AG20443 (cell line): ENCODE measurements around the gene NDOR1.

Source experiments
- DNase-seq: peaks from one replicate; pipeline ENCODE4 v3.0.0; 2012; ENCODE audit warnings: low spot score, mixed read lengths

The NDOR1 gene

DNA sequence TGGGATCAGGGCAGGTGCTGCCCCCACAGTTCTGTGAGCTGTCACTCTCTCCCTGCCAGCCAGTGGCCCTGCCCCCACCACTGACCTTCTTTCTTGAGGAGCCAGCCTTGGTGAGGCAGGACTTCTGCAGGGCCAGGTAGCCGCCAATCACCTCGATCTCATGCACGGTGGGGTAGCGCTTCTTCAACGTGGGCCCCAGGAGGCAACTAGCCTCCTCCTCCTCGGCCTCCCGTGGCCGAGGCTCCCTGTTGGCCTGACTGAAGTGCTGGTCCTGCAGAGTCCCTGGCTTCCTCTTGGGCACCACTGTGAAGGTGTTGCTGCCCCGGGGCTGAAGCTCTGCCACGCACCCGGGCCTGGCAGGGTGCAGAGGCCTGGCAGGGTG lies 6.6 kb upstream of the NDOR1 start:
- no peak for DNase-seq

DNA sequence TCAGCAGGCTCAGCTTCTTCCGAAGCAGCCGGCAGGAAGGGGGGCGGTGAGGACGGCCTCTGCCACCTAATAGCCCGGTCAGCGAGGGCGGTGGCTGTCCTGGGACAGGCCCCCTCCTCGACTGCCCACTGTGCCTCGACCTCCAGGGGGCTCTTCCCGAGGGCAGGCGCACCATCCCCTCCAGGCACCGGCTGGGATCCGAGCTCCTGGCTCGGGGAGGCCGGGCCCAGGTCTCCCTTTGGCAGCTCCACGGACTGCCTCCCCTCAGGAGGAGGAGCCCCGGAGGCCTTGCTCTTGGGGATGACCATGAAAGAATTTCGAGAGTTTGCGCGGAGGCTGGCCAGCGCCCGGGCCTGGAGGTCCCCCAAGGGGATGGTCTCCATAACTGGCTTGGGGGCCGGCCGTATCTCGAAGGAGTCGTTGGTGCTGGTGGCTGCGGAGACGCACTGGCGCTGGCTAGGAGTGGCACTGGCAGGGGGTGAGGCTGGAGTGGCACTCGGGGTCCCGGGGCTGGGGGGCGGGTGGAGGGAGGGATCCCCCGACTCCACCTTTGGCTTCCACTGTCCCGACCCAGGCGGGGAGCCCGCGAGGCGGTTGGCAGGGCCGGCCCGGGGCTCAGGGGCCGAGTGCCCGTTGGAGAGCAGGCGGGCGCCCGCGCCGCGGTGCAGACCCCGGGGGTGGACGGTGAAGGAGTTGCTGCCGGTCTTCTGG lies 5.9 kb upstream of the NDOR1 start:
- no peak for DNase-seq

DNA sequence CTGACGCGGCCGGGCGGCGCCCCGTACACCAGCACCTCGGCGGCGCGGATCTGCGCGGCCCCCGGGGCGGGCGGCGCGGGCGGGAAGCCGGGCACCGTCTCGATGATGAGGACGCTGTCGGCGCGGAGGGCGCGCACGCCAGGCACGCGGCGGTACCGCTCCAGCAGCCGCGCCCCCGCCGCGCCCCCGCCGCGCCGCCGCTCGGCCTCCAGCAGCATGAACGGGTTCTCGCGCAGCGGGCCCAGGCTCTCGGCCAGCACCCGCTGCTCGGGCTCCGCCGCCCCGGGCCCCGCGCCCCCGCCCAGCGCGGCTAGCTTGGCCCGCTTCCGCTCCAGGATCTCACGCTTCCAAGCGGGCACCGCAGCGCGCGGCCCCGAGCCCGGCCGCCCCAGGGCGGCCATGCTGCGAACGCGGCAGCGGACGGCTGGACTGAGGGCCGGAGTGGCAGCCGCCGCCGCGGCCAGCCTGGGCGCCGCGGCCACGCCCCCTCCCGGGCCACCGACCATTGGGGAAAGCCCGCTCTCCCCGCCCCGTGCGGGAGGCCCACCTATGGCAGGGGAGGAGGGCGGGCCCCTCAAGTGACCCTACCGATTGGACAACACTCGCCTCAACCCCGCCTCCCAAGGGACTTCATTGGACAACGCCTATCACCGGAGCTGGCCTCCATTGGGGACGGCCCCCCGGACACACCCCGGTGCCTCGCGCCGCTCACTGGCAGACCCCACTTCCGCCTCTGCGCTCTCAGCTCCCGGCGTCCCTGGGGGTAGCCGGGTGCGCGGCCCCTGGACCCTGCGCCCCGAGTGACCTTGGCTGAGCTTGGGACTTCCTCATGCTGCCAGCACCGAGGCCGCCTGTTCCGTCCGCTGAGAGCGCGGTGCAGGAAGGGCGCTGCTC lies 4.9 kb upstream of the NDOR1 start, which contains the start of gene TPRN:
TSS of gene TPRN (minus strand) at position 431 of the 894 bp plus-strand sequence. CDS start at position 401, 30 bp downstream.
- DNase-seq = peak; percentile 100

DNA sequence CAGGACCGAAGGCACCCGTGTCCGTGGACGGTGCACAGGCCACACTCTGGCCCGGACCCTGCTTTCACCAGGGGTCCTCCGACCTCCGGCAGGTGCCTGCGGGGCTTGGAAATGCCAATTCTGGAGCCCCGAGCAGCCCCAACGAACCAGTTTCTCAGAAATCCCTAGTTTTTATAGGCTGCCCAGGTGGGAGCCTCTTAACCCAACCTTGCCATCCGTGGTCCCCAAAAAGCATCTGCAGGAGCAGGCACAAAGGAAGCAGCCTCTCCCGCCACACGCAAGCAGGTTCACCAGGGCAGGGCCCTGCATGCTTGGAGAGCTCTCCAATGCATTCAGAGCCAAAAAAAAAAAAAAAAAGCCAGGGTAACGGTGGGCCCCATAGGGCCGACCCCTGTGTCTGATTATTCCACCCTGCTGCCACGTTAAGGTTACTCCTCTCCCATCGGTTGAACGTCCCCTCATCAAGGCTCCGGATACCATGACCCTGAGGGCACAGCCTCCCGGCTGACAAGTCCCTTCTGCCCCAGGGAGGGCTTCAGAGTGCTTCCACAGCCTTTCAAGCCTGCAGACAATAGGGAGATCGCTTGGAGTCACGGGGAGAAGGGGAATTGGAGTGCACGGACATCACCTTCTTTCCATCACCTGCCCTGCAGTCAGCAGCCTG lies 4.2 kb upstream of the NDOR1 start:
- DNase-seq = no peak

DNA sequence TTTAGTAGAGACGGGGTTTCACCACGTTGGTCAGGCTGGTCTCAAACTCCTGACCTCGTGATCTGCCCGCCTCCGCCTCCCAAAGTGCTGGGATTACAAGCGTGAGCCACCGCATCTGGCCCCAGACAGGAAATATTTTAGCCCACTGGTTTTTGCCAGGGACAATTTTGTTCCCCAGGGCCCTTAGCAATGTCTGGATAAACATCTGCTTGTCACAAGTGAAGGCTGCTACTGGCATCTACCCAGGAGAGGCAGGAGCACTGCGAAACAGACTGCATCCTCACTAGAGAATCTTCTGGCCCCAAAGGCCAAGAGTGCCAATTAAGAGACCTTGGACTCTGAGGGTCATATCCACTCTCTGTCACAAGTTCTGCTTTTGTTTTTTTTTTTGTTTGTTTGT lies 2.5 kb upstream of the NDOR1 start:
- DNase-seq = no peak

DNA sequence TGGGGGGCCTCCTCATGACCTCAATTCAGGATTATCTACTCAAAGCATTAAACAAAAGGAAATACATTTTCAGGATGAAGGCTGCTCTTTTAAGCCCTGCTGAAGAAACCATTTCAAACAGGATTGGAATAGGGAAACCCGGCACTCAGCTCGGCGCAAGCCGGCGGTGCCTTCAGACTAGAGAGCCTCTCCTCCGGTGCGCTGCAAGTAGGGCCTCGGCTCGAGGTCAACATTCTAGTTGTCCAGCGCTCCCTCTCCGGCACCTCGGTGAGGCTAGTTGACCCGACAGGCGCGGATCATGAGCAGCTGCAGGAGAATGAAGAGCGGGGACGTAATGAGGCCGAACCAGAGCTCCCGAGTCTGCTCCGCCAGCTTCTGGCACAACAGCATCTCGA lies 772 bp upstream of the NDOR1 start:
- DNase-seq = no peak

DNA sequence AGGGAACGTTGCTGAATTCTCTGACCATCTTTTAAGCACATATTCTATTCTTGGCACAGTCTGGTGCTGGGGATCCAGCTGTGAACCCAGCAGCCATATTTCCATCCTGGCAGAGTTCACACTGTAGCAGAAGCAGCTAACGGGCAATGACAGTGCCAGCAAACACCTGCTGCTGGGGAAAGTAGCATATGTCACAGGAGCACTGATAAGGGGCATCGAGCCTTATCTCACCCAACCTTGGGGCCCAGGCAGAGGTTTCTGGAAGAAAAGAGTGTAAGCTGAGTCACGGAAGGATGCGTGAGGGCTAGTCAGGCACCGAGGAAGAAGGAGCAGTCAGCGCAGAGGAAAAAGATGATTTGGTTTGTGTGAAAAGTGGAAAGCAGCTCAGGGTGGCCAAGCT lies 1.1 kb downstream of the NDOR1 start:
- no peak for DNase-seq

DNA sequence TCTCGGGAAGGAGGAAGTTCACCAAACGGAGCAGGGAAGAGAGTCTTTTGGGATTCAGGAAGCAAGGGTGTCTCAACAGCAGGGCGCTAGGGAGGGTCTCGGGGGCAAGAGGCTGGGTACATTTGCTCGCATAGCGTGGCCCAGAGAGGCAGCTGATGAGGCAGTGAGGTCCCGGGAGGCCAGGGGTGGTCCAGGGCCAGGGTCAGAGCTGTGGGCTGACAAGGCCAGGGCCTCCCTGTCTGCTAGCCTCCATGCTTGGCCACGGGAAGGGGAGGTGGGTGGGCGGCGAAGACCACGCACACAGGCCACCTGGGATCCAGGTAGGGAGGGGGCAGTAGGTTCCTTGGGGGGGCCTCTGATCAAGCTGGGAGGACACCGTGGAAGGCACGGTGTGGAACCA lies 6.0 kb downstream of the NDOR1 start:
- DNase-seq = no peak

DNA sequence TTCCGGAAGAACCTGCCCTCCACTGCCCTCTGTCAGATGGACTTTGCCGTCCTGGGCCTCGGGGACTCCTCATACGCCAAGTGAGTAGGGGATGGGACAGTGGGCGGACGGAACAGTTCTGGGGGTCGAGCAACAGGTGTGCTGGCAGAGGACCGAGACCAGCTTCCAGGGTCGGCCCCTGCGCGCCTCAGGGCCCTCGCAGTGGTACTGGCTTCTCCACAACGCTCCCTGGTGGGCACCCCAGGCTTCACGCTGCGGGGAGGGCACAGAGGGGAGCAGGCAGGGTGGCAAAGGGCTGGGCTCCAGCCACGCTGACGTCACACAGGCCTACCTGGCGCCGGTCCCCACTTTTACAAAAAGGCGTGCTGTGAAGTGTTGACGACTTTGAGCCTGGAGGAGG lies 7.0 kb downstream of the NDOR1 start:
- no peak for DNase-seq

DNA sequence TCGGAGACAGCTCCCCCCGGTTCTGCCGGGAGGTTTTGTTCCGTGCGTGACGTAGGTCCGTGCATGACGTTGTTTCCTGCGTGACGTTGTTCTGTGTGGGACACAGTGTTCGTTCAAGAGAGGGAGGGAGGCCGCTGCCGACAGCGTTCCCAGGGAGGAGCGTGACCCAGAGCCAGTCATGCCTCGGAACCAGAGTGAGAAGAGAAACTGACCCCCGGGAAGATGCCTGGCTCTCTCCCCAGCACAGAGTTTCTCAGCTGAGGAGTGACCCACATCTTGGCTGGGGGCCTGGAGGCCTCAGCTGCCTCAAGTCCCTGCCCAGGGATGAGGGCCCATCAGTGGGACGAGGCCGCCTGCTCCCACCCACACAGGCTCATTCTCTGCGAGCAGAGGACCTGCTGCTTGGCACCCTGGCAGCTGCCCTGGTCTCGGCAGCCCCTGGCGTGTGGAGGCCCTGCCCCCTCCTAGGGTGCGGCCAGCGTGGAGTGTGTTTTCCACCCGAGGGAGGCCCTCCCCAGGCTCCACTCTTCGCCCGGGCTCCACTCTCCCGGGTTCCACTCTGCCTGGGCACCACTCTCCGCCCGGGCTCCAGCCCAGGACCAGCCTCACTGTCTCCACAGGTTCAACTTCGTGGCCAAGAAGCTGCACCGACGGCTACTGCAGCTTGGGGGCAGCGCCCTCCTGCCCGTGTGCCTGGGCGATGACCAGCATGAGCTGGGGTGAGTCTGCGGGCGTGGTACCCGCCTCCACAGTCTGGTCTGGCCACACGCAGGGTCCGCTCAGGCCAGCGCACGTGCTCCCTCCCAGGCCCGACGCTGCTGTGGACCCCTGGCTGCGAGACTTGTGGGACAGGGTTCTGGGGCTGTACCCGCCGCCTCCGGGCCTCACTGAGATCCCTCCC lies 7.9 kb downstream of the NDOR1 start:
- peak; percentile 18 for DNase-seq

DNA sequence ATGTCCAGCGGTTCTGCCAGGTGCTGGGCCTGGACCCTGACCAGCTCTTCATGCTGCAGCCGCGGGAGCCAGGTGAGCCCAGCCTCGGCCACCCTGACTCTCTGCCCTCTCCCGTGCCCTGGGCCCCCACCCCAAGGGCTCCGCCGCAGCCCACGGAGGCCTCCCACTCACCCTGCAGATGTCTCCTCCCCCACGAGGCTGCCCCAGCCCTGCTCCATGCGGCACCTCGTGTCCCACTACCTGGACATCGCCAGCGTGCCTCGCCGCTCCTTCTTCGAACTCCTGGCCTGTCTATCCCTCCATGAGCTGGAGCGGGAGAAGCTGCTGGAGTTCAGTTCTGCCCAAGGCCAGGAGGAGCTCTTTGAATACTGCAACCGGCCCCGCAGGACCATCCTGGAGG lies 9.1 kb downstream of the NDOR1 start:
- no peak for DNase-seq

DNA sequence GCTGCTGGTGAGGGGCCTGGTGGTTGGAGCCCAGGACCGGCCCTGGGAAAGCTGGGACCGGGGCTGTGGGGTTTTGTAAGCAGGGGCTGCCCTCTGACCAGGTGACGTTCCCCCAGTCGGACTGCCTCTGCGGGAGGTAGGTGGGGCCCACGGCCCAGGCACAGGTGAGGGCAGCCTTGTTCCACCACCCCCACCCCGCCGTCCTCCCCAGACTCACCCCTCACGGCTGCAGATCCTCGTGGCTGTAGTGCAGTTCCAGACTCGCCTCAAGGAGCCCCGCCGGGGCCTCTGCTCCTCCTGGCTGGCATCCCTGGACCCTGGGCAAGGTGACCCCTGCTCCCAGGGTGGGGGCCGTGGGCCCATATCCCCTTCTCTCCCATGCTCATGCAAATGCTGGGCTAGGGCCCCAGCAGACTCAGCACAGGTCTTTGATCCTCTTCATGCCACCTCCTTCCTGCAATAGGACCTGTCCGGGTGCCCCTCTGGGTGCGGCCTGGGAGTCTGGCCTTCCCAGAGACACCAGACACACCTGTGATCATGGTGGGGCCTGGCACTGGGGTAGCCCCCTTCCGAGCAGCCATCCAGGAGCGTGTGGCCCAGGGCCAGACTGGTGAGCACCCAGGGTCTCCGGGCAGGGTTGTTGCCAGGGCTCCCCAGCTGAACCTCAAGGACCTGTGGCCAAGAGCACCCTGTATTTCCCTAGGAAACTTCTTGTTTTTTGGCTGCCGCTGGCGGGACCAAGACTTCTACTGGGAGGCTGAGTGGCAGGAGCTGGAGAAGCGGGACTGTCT lies 9.9 kb downstream of the NDOR1 start:
- no peak for DNase-seq

DNA sequence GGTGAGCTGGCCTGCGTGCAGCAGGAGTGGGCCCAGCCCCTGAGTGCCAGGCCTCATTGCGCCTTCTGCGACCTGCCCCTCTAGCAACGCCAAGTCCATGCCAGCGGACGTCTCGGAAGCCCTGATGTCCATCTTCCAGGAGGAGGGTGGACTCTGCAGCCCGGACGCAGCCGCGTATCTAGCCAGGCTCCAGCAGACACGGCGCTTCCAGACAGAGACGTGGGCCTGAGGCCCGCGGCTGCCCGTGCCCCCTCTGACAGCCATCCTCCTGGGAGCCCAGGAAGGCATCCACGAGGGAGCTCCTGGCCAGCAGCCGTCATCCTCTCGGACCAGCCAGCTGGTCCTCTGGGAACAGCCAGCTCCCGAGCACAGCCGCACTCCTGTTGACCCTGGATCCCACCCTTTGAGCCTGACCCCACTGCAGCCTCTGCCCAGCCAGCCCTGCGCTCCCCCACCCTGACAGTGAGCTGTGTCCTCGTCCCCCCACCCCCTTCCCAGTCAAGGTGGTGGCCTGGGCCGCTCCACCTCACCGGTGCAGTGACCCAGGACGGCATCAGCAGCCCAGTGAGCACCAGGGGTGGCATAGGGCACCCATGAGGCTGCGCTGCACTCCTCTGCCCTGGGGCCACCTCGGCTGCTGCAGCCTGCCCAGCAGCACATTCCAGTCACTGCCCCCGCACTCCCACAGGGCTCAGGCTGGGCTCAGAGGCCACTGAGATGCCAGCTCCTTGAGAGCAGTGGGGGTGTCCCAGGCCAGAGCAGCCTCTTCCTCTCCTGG lies 10.9 kb downstream of the NDOR1 start:
- DNase-seq = no peak

DNA sequence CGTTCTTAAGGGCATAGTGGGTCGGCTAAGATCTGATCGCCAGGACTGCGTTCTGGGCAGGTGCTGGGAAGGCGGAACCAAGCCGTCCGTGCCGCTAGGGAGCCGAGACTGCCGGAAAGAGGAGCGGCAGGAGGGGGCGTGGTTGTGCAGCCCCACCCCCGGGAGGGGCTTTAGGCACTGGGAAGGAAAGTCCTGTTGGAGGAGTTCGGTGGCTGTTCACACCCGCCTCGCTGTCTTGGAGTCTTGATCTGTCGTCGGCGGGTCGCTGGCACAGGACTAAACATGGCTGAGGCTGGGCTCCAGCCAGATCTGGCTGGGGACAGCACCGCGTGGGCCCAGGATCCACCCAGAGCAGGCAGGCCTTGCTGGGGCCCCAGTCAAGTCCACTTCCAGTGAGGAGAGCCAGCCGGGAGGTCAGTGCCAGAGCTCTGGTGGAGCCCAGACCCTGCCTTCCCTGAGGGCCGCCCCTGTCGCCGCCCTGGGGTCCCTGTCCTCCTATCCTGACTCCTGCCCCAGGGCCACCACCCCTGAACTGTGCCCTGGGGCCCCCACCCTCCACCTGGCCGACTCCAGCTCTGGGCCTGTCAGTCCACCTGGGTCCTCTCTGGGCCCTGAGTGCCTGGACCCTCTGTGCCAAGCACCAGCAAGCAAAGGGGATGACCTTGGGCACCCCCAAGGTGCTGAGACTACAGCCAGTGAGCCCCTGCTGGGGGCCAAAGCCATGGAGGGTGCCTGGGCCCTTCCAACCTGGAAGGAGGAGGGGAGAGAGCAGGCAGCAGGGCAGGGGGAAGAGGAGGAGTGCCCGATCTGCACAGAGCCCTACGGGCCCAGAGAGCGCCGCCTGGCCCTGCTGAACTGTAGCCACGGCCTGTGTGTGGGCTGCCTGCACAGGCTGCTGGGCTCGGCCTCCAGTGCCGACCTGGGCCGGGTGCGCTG lies 12.0 kb downstream of the NDOR1 start:
- peak; percentile 82 for DNase-seq

DNA sequence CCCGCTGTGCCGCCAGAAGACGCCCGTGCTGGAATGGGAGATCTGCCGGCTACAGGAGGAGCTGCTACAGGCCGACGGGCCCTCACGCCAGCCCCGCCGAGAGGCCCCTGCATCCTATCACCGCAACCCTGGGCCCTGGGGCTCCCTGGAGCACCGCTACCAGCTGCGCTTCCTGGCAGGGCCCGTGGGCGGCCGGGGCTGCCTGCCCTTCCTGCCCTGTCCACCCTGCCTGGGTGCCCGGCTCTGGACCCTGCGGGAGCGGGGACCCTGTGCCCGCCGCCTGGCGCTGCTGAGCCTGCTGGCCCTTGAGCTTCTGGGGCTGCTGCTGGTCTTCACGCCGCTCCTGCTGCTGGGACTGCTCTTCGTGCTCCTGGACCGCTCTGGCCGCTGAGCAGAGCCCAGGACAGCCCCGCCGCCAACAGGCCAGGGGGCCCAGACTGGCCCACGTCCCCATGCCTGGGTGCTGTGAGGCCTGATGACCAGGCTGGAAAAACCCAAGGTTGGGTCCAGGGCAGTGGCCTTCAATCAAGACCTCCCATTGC lies 12.8 kb downstream of the NDOR1 start:
- no peak for DNase-seq

DNA sequence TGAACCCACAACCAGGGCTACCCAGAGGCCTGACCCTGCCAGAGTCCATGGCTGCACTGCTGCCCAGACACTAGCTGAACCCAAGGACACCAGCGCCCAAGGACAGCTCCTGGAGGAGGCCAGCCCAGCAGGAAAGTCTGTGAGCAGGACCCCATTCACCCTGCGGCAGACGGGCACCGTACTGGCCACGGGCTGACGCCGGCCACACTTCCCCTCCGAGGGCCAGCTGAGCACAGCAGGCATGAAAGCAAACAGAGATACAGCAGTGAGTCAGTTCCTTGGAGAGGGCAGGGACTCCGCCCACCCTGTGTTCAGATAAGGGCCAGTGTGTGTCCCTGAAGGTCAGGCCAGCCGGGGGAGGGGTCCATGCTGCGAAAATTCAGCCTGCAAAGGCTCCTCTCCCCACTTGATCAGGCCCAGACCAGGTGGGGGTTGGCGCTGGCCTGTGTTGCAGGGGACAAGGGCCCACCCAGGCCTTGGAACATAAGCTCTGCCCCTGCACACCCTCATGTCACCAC lies 13.3 kb downstream of the NDOR1 start:
- no peak for DNase-seq

DNA sequence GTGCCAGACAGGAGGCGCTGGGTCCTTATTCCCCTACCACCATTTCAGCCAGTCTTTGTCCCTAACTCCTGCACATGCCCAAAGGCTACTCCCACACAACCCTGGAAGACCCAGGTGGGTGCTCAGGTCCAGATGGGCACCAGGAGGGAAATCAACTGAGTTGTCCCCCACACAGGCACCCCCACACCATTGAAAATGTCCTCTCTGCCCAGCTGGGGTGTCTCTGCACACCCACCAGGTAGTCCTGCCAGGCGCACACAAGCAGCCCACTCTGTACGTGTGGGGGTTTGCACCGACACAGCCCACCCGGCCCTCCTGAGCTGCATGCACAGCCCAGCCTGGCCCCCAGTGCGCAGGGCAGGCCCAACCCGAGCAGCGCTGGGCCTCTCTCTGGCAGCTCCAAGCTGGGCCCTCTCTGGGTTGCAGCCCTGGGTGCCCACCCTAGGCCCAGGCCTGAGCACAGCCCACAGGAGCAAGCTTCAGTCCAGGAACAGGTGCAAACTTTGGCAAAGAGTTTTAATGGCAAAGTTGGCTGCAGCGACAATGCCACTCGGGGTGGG lies 14.3 kb downstream of the NDOR1 start:
- no peak for DNase-seq
